B cell (primary cell): Measurements from ENCODE around the gene DNAH8.

Experiments used
- EZH2 ChIP-seq: IDR thresholded peaks from 2 replicates; pipeline ENCODE4 v1.6.1; 2012; ENCODE audit warnings: borderline replicate concordance, low read depth, mild to moderate bottlenecking, moderate library complexity, low read length; ENCODE audit not compliant: insufficient read depth, poor library complexity, severe bottlenecking
- TF ChIP-seq, protein P1 (sequence below): fragments of 200-600 bp; IDR thresholded peaks from one replicate; pipeline ENCODE4 v1.8.0; 2022; ENCODE audit warnings: antibody characterized with exemption, mild to moderate bottlenecking

DNA sequence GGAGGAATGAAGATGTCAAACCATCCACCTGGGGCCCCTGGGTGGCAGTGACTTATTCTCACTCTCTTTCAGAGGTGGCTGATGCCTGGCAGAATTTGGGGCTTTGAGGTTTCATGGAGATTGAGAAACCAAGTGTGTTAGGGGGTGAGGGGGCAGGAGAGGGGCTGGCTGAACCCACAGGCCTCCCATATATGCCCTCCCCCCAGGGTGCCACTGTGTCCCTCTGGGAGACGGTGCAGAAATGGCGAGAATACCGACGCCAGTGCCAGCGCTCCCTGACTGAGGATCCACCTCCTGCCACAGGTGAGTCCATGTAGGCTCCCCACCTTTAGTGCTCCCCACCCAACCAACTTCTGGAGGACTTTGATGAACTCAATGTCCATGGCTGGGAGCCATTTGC lies 341.1 kb downstream of the DNAH8 start:
- TF ChIP-seq, protein P1, sequence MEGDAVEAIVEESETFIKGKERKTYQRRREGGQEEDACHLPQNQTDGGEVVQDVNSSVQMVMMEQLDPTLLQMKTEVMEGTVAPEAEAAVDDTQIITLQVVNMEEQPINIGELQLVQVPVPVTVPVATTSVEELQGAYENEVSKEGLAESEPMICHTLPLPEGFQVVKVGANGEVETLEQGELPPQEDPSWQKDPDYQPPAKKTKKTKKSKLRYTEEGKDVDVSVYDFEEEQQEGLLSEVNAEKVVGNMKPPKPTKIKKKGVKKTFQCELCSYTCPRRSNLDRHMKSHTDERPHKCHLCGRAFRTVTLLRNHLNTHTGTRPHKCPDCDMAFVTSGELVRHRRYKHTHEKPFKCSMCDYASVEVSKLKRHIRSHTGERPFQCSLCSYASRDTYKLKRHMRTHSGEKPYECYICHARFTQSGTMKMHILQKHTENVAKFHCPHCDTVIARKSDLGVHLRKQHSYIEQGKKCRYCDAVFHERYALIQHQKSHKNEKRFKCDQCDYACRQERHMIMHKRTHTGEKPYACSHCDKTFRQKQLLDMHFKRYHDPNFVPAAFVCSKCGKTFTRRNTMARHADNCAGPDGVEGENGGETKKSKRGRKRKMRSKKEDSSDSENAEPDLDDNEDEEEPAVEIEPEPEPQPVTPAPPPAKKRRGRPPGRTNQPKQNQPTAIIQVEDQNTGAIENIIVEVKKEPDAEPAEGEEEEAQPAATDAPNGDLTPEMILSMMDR = no peak
- no peak for TF ChIP-seq EZH2
